K562 (cell line): ENCODE results near the gene ZNF77. TPM values are rescaled to one million over a fixed set of nuclear protein-coding genes. Genes with fewer than 3 reads are reported as not detected.

Source experiments
- ATAC-seq: fragments of 200-7000 bp; cut with Tn5 transposase; 3 replicates; pipeline ENCODE4 v1.9.1; 2020; ENCODE audit warnings: moderate library complexity
- BruUV-seq: library from RNA; stranded (reverse); fragments of 400-500 nt; replicated peaks from 2 replicates; lab custom pipeline; 2021; lab: Mats Ljungman, UMichigan
- CTCF ChIA-PET: fragments of 300-600 bp; formaldehyde crosslinking; extraction: SDS; loops from one replicate; lab custom pipeline; 2021; ENCODE audit warnings: low intra/inter-chr PET ratio; lab: Yijun Ruan, JAX
- POLR2A ChIA-PET: fragments of 300-600, 350-650 bp; sonication (Branson Sonifier 250); formaldehyde crosslinking; extraction: SDS; loops from one replicate; lab custom pipeline; 2021; ENCODE audit warnings: antibody characterized with exemption, inconsistent platforms; lab: Yijun Ruan, JAX
- DNase-seq, 4 experiments: peaks; one replicate each; pipeline versions ENCODE4 v3.0.0 to v3.0.0-alpha.2; 2011 to 2018; ENCODE audit warnings: low spot score in 3 of 4, mixed read lengths in 3 of 4; ENCODE audit errors: extremely low read depth in 1 of 4
- FAIRE-seq: peaks from 2 replicates; lab custom pipeline; 2011; peaks lifted over from hg19 to GRCh38; lab: Jason Lieb, UNC
- H2AFZ ChIP-seq: 2 replicates; pipeline ENCODE4 v1.6.0; 2011; ENCODE audit warnings: low read depth, low read length, control low read depth, inconsistent platforms
- H3K27ac ChIP-seq: fragments of 200-600 bp; 3 replicates; pipeline ENCODE4 v1.8.0; 2011; ENCODE audit warnings: low read depth, mild to moderate bottlenecking, control low read depth, inconsistent platforms, low read length, moderate library complexity, mixed read lengths; ENCODE audit errors: extremely low read depth
- H3K27me3 ChIP-seq, 2 experiments: fragments of 300-600 bp in 1 of 2; 2 replicates in 1 of 2; 3 replicates in 1 of 2; pipeline versions ENCODE4 v1.6.0 to v1.8.0; 2011; ENCODE audit warnings: inconsistent platforms in 2 of 2, low read length in 2 of 2, mild to moderate bottlenecking in 1 of 2, mixed read lengths in 1 of 2, moderate library complexity in 1 of 2; ENCODE audit not compliant: control insufficient read depth in 2 of 2, insufficient read depth in 2 of 2
- H3K36me3 ChIP-seq: fragments of 300-600 bp; 3 replicates; pipeline ENCODE4 v1.8.0; 2011; ENCODE audit warnings: mild to moderate bottlenecking, low read length, inconsistent platforms; ENCODE audit not compliant: control insufficient read depth, insufficient read depth
- H3K4me1 ChIP-seq, 2 experiments: fragments of 200-600 bp in 1 of 2; replicated peaks in 1 of 2; 2 replicates in 1 of 2; 3 replicates in 1 of 2; pipeline versions ENCODE4 v1.5.1 to v1.8.0; 2011; ENCODE audit warnings: inconsistent platforms in 2 of 2, low read length in 2 of 2, mild to moderate bottlenecking in 1 of 2, mixed read lengths in 1 of 2, moderate library complexity in 1 of 2; ENCODE audit not compliant: control insufficient read depth in 2 of 2, insufficient read depth in 2 of 2
- H3K4me2 ChIP-seq: 2 replicates; pipeline ENCODE4 v1.6.1; 2011; ENCODE audit warnings: low read length, control low read depth, inconsistent platforms, mixed read lengths; ENCODE audit not compliant: insufficient read depth
- H3K4me3 ChIP-seq: fragments of 200-600 bp; sonication (generic), shearing (Covaris generic); 2 replicates; pipeline ENCODE4 v1.5.1; 2016; ENCODE audit warnings: control low read depth, inconsistent platforms
- H3K79me2 ChIP-seq: fragments of 200-600 bp; 3 replicates; pipeline ENCODE4 v1.8.0; 2011; ENCODE audit warnings: low read length, inconsistent platforms; ENCODE audit not compliant: control insufficient read depth, insufficient read depth
- H3K9ac ChIP-seq, 2 experiments: 2 replicates each; pipeline versions ENCODE4 v1.6.0 to v1.6.1; 2011; ENCODE audit warnings: low read depth in 2 of 2, low read length in 2 of 2, control low read depth in 1 of 2, inconsistent platforms in 1 of 2, mild to moderate bottlenecking in 1 of 2, mixed read lengths in 1 of 2; ENCODE audit not compliant: insufficient read depth in 1 of 2
- H3K9me1 ChIP-seq: one replicate; pipeline ENCODE4 v1.6.0; 2011; ENCODE audit warnings: inconsistent platforms, mild to moderate bottlenecking, low read length, moderate library complexity; ENCODE audit not compliant: control insufficient read depth, insufficient read depth
- H3K9me3 ChIP-seq: replicated peaks from 2 replicates; pipeline ENCODE4 v1.5.1; 2011; ENCODE audit warnings: low read depth, low read length, inconsistent platforms; ENCODE audit not compliant: control insufficient read depth, insufficient read depth
- H4K20me1 ChIP-seq: replicated peaks from 2 replicates; pipeline ENCODE4 v1.6.1; 2011; ENCODE audit warnings: low read length, inconsistent platforms, mixed read lengths; ENCODE audit not compliant: control insufficient read depth, insufficient read depth
- CBFA2T3 ChIP-seq: fragments of 450-650 bp; IDR thresholded peaks from 2 replicates; pipeline ENCODE4 v1.6.1; 2017
- CTBP1 ChIP-seq: fragments of 450-650 bp; IDR thresholded peaks from 2 replicates; pipeline ENCODE4 v1.6.1; 2016; ENCODE audit warnings: borderline replicate concordance
- DPF2 ChIP-seq: fragments of 450-650 bp; IDR thresholded peaks from 2 replicates; pipeline ENCODE4 v1.6.1; 2016
- EGR1 ChIP-seq: fragments of 450-650 bp; conservative IDR thresholded peaks from 2 replicates; pipeline ENCODE4 v1.6.1; 2017; ENCODE audit warnings: mild to moderate bottlenecking
- GATA2 ChIP-seq: sonication (generic); formaldehyde crosslinking; IDR thresholded peaks from 2 replicates; pipeline ENCODE4 v1.4.0; 2020; ENCODE audit warnings: mild to moderate bottlenecking, missing genetic modification reagents
- KDM1A ChIP-seq, 2 experiments: fragments of 450-650 bp; IDR thresholded peaks; 2 replicates each; pipeline ENCODE4 v1.6.1; 2016; ENCODE audit warnings: mild to moderate bottlenecking in 2 of 2
- POLR2AphosphoS2 ChIP-seq: IDR thresholded peaks from 2 replicates; pipeline ENCODE4 v1.6.1; 2012; ENCODE audit warnings: low read length, improper control_type of control experiment
- PPARD ChIP-seq: fragments of 250-450 bp; sonication (Bioruptor Pico); IDR thresholded peaks from 2 replicates; pipeline ENCODE4 v1.8.0; 2022; ENCODE audit warnings: inconsistent platforms, mild to moderate bottlenecking, moderate library complexity
- SETDB1 ChIP-seq: IDR thresholded peaks from one replicate; pipeline ENCODE4 v1.6.1; 2012; ENCODE audit warnings: low read length, control low read depth, inconsistent platforms
- TAF15 ChIP-seq: fragments of 200-400 bp; formaldehyde crosslinking; IDR thresholded peaks from 2 replicates; pipeline ENCODE4 v1.6.1; 2017; ENCODE audit warnings: mild to moderate bottlenecking, low read depth, low read length, moderate library complexity
- ZBTB26 ChIP-seq: fragments of 450-650 bp; formaldehyde crosslinking; IDR thresholded peaks from 2 replicates; pipeline ENCODE4 v1.4.0; 2022; ENCODE audit warnings: missing genetic modification characterization
- ZKSCAN1 ChIP-seq: fragments of 150-350 bp; IDR thresholded peaks from 2 replicates; pipeline ENCODE4 v1.6.1; 2016; ENCODE audit warnings: low read depth, low read length
- ZNF140 ChIP-seq: fragments of 250-450 bp; sonication (Bioruptor Pico); IDR thresholded peaks from 2 replicates; pipeline ENCODE4 v1.8.0; 2021; ENCODE audit warnings: moderate library complexity, mild to moderate bottlenecking, inconsistent platforms
- ZNF146 ChIP-seq: IDR thresholded peaks from one replicate; pipeline ENCODE4 v1.6.1; 2018; ENCODE audit warnings: missing compliant biosample characterization; ENCODE audit not compliant: unreplicated experiment
- ZNF311 ChIP-seq: fragments of 250-450 bp; sonication (Bioruptor Pico); IDR thresholded peaks from 2 replicates; pipeline ENCODE4 v1.4.0; 2020; ENCODE audit warnings: mild to moderate bottlenecking, moderate library complexity
- WGBS: fragments of 100-300 bp; shearing (Covaris generic); methylation state at CpG from one replicate; pipeline ENCODE4 v1.1.6; 2016; ENCODE audit warnings: low coverage, mixed read lengths; ENCODE audit not compliant: insufficient coverage; ENCODE audit errors: missing lambda C conversion rate; 5-methylcytosine and 5-hydroxymethylcytosine counted together
- in situ Hi-C: fragments of 300-500 bp; cut with MboI; formaldehyde crosslinking; loops from 4 replicates; pipeline ENCODE4 v1.15.0; 2018; ENCODE audit warnings: inconsistent platforms, mixed read lengths
- intact Hi-C: fragments of 100-400 bp; cut with micrococcal nuclease; formaldehyde crosslinking; loops from 2 replicates; pipeline ENCODE4 v1.14.2; 2022
- polyA plus RNA-seq, 8 experiments: library from polyadenylated mRNA; depleted of rRNA in 4 of 8; stranded (reverse) in 5 of 8; unstranded in 3 of 8; fragments of >200 nt; fragmentation: Nextera tagmentation in 2 of 8; fragmentation: Illumina TruSeq in 1 of 8; extraction: Ambion mirVana in 2 of 8; extraction: Trizol in 1 of 8; gene quantifications; 2 replicates each; pipeline versions ENCODE4 v1.2.1 to v1.2.3, GENCODE V29; 2011 to 2014; ENCODE audit warnings: inconsistent platforms in 1 of 8, missing spikeins in 1 of 8
- total RNA-seq, 7 experiments: library from RNA; depleted of rRNA in 6 of 7; stranded (reverse); fragments of >200 nt in 6 of 7; fragmentation: Illumina TruSeq in 2 of 7; extraction: Trizol in 2 of 7; gene quantifications; 2 replicates each; pipeline versions ENCODE4 v1.2.1 to v1.2.3, GENCODE V29; 2011 to 2021; ENCODE audit warnings: low replicate concordance in 1 of 7

Gene ZNF77
- total and polyA plus RNA-seq, 9 of the 15 experiments (the other 6 are each of a cell fraction or from before 2014, with no cell fraction given), result 4.3 to 14.5 (median 7.7) TPM

GRCh38 chr19:2885736-2886135, 59.0 kb downstream of the ZNF77 start:
- H2AFZ ChIP-seq, result no peak overlapping the region
- H3K79me2 ChIP-seq, result no peaks in the 10 kb centered on the region
- H3K4me2 ChIP-seq, result no peak overlapping the region
- in situ Hi-C loops, result no loop called here
- no peaks in the 10 kb centered on the region for H4K20me1 ChIP-seq
- WGBS, result 51% methylated on average over 17 of the region's 17 CpGs
- peaks cover 5 to 8% of the 10 kb centered on the region in 2 experiments; a peak in 3 of 5 replicates for H3K4me1 ChIP-seq
- no peak overlapping the region for H3K27ac ChIP-seq
- H3K27me3 ChIP-seq, result no peaks in the 10 kb centered on the region
- no peaks in the 10 kb centered on the region for H3K36me3 ChIP-seq
- ChIA-PET CTCF (no interaction called here), POLR2A (interaction anchor here (1.1 kb wide), 1 partner anchor 65 kb away, joined by 3 read pairs; no protein-coding TSS in a partner anchor)
- DNase-seq (no peak), ATAC-seq (no peak), FAIRE-seq (no peak)
- no peaks in the 10 kb centered on the region for H3K9me1 ChIP-seq
- no peak overlapping the region; a peak in 1 of 4 replicates for H3K9ac ChIP-seq
- no peak for TF ChIP-seq POLR2AphosphoS2
- TF ChIP-seq EGR1, result no peak
- no peak for TF ChIP-seq ZKSCAN1
- TF ChIP-seq TAF15, result no peak
- no peak for TF ChIP-seq ZNF311 (CRISPR knock-in tag)
- BruUV-seq, result no TSS peak
- no peak overlapping the region for H3K4me3 ChIP-seq
- peaks cover 3% of the 10 kb centered on the region; the same call in 1 of the 2 replicates for H3K9me3 ChIP-seq
- intact Hi-C loops, result no loop called here

- FAIRE-seq, result peak; percentile 35
- Histone ChIP-seq H3K4me3 (no peak overlapping the region), H3K9ac (no peak overlapping the region), H3K36me3 (no peaks in the 10 kb centered on the region), H3K27ac (no peak overlapping the region), H3K9me3 (peaks cover 5% of the 10 kb centered on the region), H3K9me1 (no peaks in the 10 kb centered on the region), H3K27me3 (no peaks in the 10 kb centered on the region), H3K4me2 (no peak overlapping the region), H3K79me2 (no peaks in the 10 kb centered on the region), H3K4me1 (peaks cover 5 to 6% of the 10 kb centered on the region in 2 experiments; a peak in 3 of 5 replicates), H2AFZ (no peak overlapping the region), H4K20me1 (no peaks in the 10 kb centered on the region)
- in situ Hi-C loops (no loop called here), intact Hi-C loops (no loop called here)
- WGBS, result 24% methylated on average over 14 of the region's 14 CpGs
- POLR2A ChIA-PET, result interaction anchor here (0.7 to 1.1 kb wide), 2 partner anchors 19 to 688 kb away, joined by 3 read pairs; no protein-coding TSS in a partner anchor
- BruUV-seq, result no TSS peak
- ATAC-seq, result peak; percentile 87
- DNase-seq, result peak in 2 of 4 experiments; percentile 39 to 48
- CTCF ChIA-PET, result no interaction called here
- TF ChIP-seq KDM1A (IDR thresholded peaks at IDR 0.05) (peak; percentile 77 to 83), ZNF146 (no peak), CBFA2T3 (peak; percentile 92), PPARD (no peak), SETDB1 (no peak), GATA2 (CRISPR knock-in tag) (peak; percentile 47), CTBP1 (0 out of 2 replicates have a peak, but pooled peaks have one; percentile 14), ZBTB26 (CRISPR knock-in tag) (no peak), DPF2 (peak; percentile 38; the same call in 1 of the 2 replicates), ZNF140 (no peak)
Measured at GRCh38 chr19:2883686-2884439, 60.9 kb downstream of the ZNF77 start.
